Measurements from ENCODE around the gene MYO16. TPM values are rescaled to one million over a fixed set of nuclear protein-coding genes. Genes with fewer than 3 reads are reported as not detected.
A peak's percentile ranks its signal among the peaks of the same experiment; 100 is the strongest.

Gene MYO16
- total RNA-seq, 1 donor from 2014 or later, result 0.49 TPM

- H3K36me3 ChIP-seq, result no peaks in the 10 kb centered on the region
- intact Hi-C loops (cut with DNase I), result no loop called here
- no peak for DNase-seq (ENCODE audit: extremely low spot score in 2 of 2)
- no peak overlapping the region for H3K27ac ChIP-seq
- no peaks in the 10 kb centered on the region for H3K27me3 ChIP-seq
- H3K4me1 ChIP-seq, result peaks cover 11% of the 10 kb centered on the region
- H3K9me3 ChIP-seq, result no peaks in the 10 kb centered on the region
- TF ChIP-seq CTCF (IDR thresholded peaks at IDR 0.05), result no peak
- no peak for TF ChIP-seq POLR2AphosphoS5 (IDR thresholded peaks at IDR 0.05; ENCODE audit: insufficient read depth in 1 of 2, low read depth in 1 of 2)
- no peak for TF ChIP-seq POLR2A (IDR thresholded peaks at IDR 0.05)
- no peak overlapping the region for H3K4me3 ChIP-seq
These were observed 525.8 kb downstream of the MYO16 start for GRCh38 chr13:109154966-109155761.

GRCh38 chr13:109156181-109156935 lies 526.9 kb downstream of the MYO16 start:
- Histone ChIP-seq H3K27me3 (no peaks in the 10 kb centered on the region), H3K27ac (peak overlapping the region; percentile 43), H3K4me3 (no peak overlapping the region), H3K9me3 (no peaks in the 10 kb centered on the region), H3K36me3 (no peaks in the 10 kb centered on the region), H3K4me1 (peaks cover 11% of the 10 kb centered on the region)
- no peak for TF ChIP-seq CTCF (IDR thresholded peaks at IDR 0.05)
- peak in 1 of 2 donors; percentile 62 for TF ChIP-seq POLR2AphosphoS5 (IDR thresholded peaks at IDR 0.05; ENCODE audit: insufficient read depth in 1 of 2, low read depth in 1 of 2)
- intact Hi-C loops (cut with DNase I), result no loop called here
- no peak for DNase-seq (ENCODE audit: extremely low spot score in 2 of 2)

DNA sequence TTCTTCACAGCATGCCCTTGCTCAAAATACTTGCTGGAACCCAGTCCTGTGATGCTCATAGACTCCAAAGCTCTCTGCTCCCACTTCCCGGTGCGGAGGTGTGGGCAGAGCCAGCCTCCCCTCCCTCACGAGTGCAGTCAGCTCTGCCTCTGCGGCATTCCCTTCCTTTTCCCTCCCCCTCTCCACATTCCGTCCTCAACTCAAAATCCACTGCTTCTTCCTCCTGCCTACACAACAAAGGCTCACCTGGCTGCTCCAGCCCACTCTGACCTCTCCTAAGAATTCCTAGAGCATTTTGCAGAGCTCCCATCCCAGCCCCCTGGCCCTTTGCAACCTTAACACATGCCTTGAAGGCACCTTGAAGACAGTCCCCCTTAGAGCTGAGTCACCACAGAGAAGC lies 527.9 kb downstream of the MYO16 start:
- Histone ChIP-seq H3K9me3 (no peaks in the 10 kb centered on the region), H3K27ac (no peak overlapping the region), H3K36me3 (no peaks in the 10 kb centered on the region), H3K4me3 (no peak overlapping the region), H3K27me3 (no peaks in the 10 kb centered on the region), H3K4me1 (peaks cover 11% of the 10 kb centered on the region)
- no peak for DNase-seq (ENCODE audit: extremely low spot score in 2 of 2)
- intact Hi-C loops (cut with DNase I), result no loop called here
- TF ChIP-seq POLR2AphosphoS5 (IDR thresholded peaks at IDR 0.05; ENCODE audit: insufficient read depth in 1 of 2, low read depth in 1 of 2) (no peak), CTCF (IDR thresholded peaks at IDR 0.05) (no peak), POLR2A (IDR thresholded peaks at IDR 0.05) (no peak)

DNA sequence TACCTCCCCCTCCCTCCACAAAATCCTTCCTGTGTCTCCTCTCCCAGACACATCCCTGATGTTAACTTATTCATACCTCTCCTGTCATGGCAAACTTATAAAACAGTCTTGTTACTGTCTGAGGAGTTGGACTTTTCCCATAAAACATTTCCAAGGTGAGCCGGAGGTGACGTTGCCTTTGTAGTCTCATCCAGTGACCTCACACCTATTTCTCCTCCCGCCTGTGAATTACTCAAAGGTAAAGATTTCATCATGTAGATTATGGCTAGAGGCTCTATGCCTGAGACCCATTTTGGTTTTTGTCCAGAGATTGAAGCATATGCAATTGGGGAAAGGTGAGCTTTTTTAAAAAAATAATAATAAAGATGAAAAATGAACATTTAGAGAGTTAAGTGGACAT lies 529.0 kb downstream of the MYO16 start:
- Histone ChIP-seq H3K36me3 (no peaks in the 10 kb centered on the region), H3K4me3 (no peak overlapping the region), H3K27me3 (no peaks in the 10 kb centered on the region), H3K27ac (no peak overlapping the region), H3K9me3 (no peaks in the 10 kb centered on the region), H3K4me1 (peaks cover 11% of the 10 kb centered on the region)
- intact Hi-C loops (cut with DNase I), result no loop called here
- no peak for DNase-seq (ENCODE audit: extremely low spot score in 2 of 2)
- TF ChIP-seq POLR2A (IDR thresholded peaks at IDR 0.05) (no peak), CTCF (IDR thresholded peaks at IDR 0.05) (no peak), POLR2AphosphoS5 (IDR thresholded peaks at IDR 0.05; ENCODE audit: insufficient read depth in 1 of 2, low read depth in 1 of 2) (no peak)
